Tibial artery (tissue), 4 donors: Measurements from ENCODE around the gene THSD1.

ENCODE experiments used
- DNase-seq, 2 donors: peaks; one replicate each; pipeline ENCODE4 v3.0.0-alpha.2; 2019
- H3K27ac ChIP-seq, 2 donors: fragments of 200-600 bp; sonication (generic) in 1 of 2; 1 replicate in 1 of 2; 2 replicates in 1 of 2; pipeline ENCODE4 v1.5.1; 2018 to 2019; ENCODE audit warnings: mild to moderate bottlenecking in 1 of 2
- H3K27me3 ChIP-seq, 2 donors: fragments of 200-600 bp; sonication (generic) in 1 of 2; one replicate each; pipeline versions ENCODE4 v1.5.1 to v1.6.0; 2016 to 2019
- H3K36me3 ChIP-seq, 3 donors: fragments of 200-600 bp; sonication (generic) in 2 of 3; one replicate each; pipeline ENCODE4 v1.5.1; 2016 to 2019; ENCODE audit warnings: mild to moderate bottlenecking in 2 of 3
- H3K4me1 ChIP-seq, 4 donors: fragments of 200-600 bp; sonication (generic) in 2 of 4; 1 replicate in 3 of 4; 2 replicates in 1 of 4; pipeline ENCODE4 v1.5.1; 2016 to 2019
- H3K4me3 ChIP-seq, 2 donors: fragments of 200-600 bp; sonication (generic) in 1 of 2; 1 replicate in 1 of 2; 2 replicates in 1 of 2; pipeline ENCODE4 v1.5.1; 2018 to 2019; ENCODE audit warnings: mild to moderate bottlenecking in 2 of 2
- H3K9me3 ChIP-seq, 3 donors: fragments of 200-600 bp; sonication (generic) in 1 of 3; one replicate each; pipeline ENCODE4 v1.5.1; 2016 to 2019
- CTCF ChIP-seq, 2 experiments: fragments of 200-600 bp in 1 of 2; fragments of 450-650 bp in 1 of 2; IDR thresholded peaks; one replicate each; pipeline ENCODE4 v1.5.1; 2017 to 2019; ENCODE audit warnings: antibody characterized with exemption in 2 of 2, mild to moderate bottlenecking in 1 of 2, moderate library complexity in 1 of 2
- intact Hi-C: fragments of 100-400 bp; cut with DNase I; formaldehyde crosslinking; loops from one replicate; pipeline ENCODE4 v1.15.0; 2023; ENCODE audit warnings: low total_unique reads

The THSD1 gene, protein sequence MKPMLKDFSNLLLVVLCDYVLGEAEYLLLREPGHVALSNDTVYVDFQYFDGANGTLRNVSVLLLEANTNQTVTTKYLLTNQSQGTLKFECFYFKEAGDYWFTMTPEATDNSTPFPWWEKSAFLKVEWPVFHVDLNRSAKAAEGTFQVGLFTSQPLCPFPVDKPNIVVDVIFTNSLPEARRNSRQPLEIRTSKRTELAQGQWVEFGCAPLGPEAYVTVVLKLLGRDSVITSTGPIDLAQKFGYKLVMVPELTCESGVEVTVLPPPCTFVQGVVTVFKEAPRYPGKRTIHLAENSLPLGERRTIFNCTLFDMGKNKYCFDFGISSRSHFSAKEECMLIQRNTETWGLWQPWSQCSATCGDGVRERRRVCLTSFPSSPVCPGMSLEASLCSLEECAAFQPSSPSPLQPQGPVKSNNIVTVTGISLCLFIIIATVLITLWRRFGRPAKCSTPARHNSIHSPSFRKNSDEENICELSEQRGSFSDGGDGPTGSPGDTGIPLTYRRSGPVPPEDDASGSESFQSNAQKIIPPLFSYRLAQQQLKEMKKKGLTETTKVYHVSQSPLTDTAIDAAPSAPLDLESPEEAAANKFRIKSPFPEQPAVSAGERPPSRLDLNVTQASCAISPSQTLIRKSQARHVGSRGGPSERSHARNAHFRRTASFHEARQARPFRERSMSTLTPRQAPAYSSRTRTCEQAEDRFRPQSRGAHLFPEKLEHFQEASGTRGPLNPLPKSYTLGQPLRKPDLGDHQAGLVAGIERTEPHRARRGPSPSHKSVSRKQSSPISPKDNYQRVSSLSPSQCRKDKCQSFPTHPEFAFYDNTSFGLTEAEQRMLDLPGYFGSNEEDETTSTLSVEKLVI

GRCh38 chr13:52405767-52406494, at the start of gene THSD1:
TSS of gene THSD1 (minus strand) at chr13:52406172. CDS start at chr13:52402600, 3,572 bp downstream.
- peak within 1 kb of the TSS; percentile 52 to 54 for H3K4me3 ChIP-seq
- H3K27me3 ChIP-seq: peaks cover 0 to 5% of the 10 kb centered on the region in 2 donors
- no peaks in the 10 kb centered on the region for H3K9me3 ChIP-seq
- peaks cover 0 to 16% (median 8%) of the 10 kb centered on the region in 4 donors for H3K4me1 ChIP-seq
- TF ChIP-seq CTCF (IDR thresholded peaks at IDR 0.05): no peak
- DNase-seq: peak; percentile 47 to 71
- intact Hi-C loops: no loop called here
- peak within 1 kb of the TSS; percentile 16 to 37 for H3K27ac ChIP-seq
- peaks cover 0 to 11% (median 3%) of the 10 kb centered on the region in 3 donors for H3K36me3 ChIP-seq

DNA sequence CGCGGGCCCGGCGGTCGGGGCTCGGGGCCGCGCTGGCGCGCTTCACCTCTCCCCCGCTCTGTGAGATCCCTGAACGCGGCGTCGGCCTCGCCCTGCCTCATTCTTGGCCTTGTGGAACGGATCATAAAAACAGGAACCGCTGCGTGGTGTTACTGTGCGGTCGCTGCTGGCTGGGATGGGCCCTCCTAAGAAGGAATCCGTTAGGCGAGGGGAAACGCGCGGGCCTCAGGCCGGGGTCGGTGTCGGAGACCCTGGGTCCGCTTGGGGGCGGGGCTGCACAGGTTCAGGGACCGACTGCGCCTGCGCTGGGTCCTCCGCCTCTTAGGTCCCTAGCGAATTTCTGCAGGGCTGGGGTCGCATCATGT, 49.7 kb upstream of the THSD1 start:
- Histone ChIP-seq H3K27me3 (no peaks in the 10 kb centered on the region), H3K27ac (peak overlapping the region; percentile 79 to 83), H3K9me3 (no peaks in the 10 kb centered on the region), H3K4me3 (peak overlapping the region; percentile 66 to 75), H3K4me1 (peaks cover 0 to 17% (median 9%) of the 10 kb centered on the region in 4 donors), H3K36me3 (no peaks in the 10 kb centered on the region)
- DNase-seq: peak; percentile 49 to 74
- intact Hi-C loops: loop anchor here (10.0 kb wide), 1 partner anchor 651 kb away; the partner anchor contains the start of gene DHRS12
- TF ChIP-seq CTCF (IDR thresholded peaks at IDR 0.05): no peak

- intact Hi-C loops: loop anchor here (5.0 to 10.0 kb wide), 2 partner anchors 443 to 650 kb away; partner anchors contain the start of genes ALG11, ATP7B and DHRS12
- H3K27me3 ChIP-seq: no peaks in the 10 kb centered on the region
- peak within 1 kb of the TSS; percentile 79 to 83 for H3K27ac ChIP-seq
- no peaks in the 10 kb centered on the region for H3K36me3 ChIP-seq
- H3K4me3 ChIP-seq: peak within 1 kb of the TSS; percentile 66 to 75
- peaks cover 0 to 19% (median 9%) of the 10 kb centered on the region in 4 donors for H3K4me1 ChIP-seq
- peak; percentile 93 to 96 for DNase-seq
- TF ChIP-seq CTCF (IDR thresholded peaks at IDR 0.05): no peak
- no peaks in the 10 kb centered on the region for H3K9me3 ChIP-seq
Observed at GRCh38 chr13:52454820-52455676, 49.1 kb upstream of the THSD1 start, which contains the start of gene CKAP2. TSS of gene CKAP2 (plus strand) at chr13:52455478. CDS start at chr13:52455557, 79 bp downstream.

DNA sequence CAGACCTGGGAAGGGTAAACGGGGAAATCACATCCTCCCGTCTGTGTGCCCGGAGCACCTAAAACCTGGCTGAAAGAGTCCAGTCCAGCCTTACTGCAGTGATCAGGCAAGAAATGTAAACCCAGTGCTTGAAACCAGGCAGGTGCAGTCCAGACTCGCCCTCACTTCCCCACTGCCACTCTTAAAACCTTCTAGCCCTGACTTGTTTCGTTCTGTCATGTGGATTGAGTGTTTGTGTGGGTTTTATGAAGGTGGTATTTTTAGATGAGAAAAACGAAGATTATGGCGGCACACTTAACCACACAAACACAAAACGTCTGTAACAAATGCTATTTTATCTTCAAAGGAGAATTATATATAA, 48.5 kb upstream of the THSD1 start:
- peaks cover 0 to 19% (median 9%) of the 10 kb centered on the region in 4 donors for H3K4me1 ChIP-seq
- H3K36me3 ChIP-seq: no peaks in the 10 kb centered on the region
- peak overlapping the region; percentile 79 to 83 for H3K27ac ChIP-seq
- DNase-seq: no peak
- no peaks in the 10 kb centered on the region for H3K9me3 ChIP-seq
- H3K27me3 ChIP-seq: no peaks in the 10 kb centered on the region
- H3K4me3 ChIP-seq: peak overlapping the region; percentile 66 to 75
- TF ChIP-seq CTCF (IDR thresholded peaks at IDR 0.05): no peak
- intact Hi-C loops: loop anchor here (5.0 to 10.0 kb wide), 2 partner anchors 442 to 650 kb away; partner anchors contain the start of genes ALG11, ATP7B and DHRS12
